T-helper 17 cell (primary cell): ENCODE measurements around the gene ROS1. TPM values are rescaled to one million over a fixed set of nuclear protein-coding genes. Genes with fewer than 3 reads are reported as not detected.
"Not testable (repeated sequence)": the region's sequence is repeated elsewhere in the genome, so short reads cannot be mapped to it uniquely, and the experiment has no call there.

ENCODE experiments used
- ATAC-seq: fragments of 150-1000 bp; cut with Tn5 transposase; 2 replicates; pipeline ENCODE4 v1.10.0; 2021; ENCODE audit warnings: mild to moderate bottlenecking, moderate library complexity
- DNase-seq, 3 donors: peaks; one replicate each; pipeline versions ENCODE4 v3.0.0 to v3.0.0-alpha.2; 2020 to 2021
- H3K9me3 ChIP-seq: one replicate; pipeline ENCODE4 v1.7.0; 2013; ENCODE audit warnings: low read length, mild to moderate bottlenecking; ENCODE audit not compliant: control insufficient read depth, poor library complexity, severe bottlenecking
- H3K27ac Mint-ChIP-seq: one replicate; pipeline ENCODE4 v1.8.0; 2022; ENCODE audit warnings: mild to moderate bottlenecking, moderate library complexity, mixed read lengths
- H3K27me3 Mint-ChIP-seq: one replicate; pipeline ENCODE4 v1.8.0; 2022; ENCODE audit warnings: mixed read lengths
- H3K36me3 Mint-ChIP-seq: one replicate; pipeline ENCODE4 v1.8.0; 2022; ENCODE audit warnings: low read depth, mixed read lengths
- H3K4me1 Mint-ChIP-seq: one replicate; pipeline ENCODE4 v1.8.0; 2022; ENCODE audit warnings: mild to moderate bottlenecking, mixed read lengths
- H3K4me3 Mint-ChIP-seq: one replicate; pipeline ENCODE4 v1.8.0; 2022; ENCODE audit warnings: mild to moderate bottlenecking, moderate library complexity, mixed read lengths
- total RNA-seq, 4 donors: library from RNA in 2 of 4; stranded (reverse) in 2 of 4; gene quantifications; one replicate each; pipeline ENCODE4 v1.2.3 and lab custom pipeline; 2022 to 2026

Gene ROS1
- total RNA-seq (not detected), total RNA-seq (lab: John Stamatoyannopoulos, UW) (0 to 0.08 reads per million in 2 donors)

- H3K9me3 ChIP-seq = no peaks in the 10 kb centered on the region
- Mint-ChIP-seq H3K4me1 (peaks cover 4% of the 10 kb centered on the region), H3K27ac (no peak within 1 kb of the TSS), H3K27me3 (peaks cover 38% of the 10 kb centered on the region), H3K36me3 (no peaks in the 10 kb centered on the region), H3K4me3 (no peak within 1 kb of the TSS)
- DNase-seq (no peak), ATAC-seq (no peak)
These were observed at the start of gene ROS1 for GRCh38 chr6:117425431-117426153. Gene ROS1, minus strand, starts transcription at chr6:117425942. Its CDS starts 286 bp downstream, at chr6:117425656.

- DNase-seq (no peak), ATAC-seq (no peak)
- H3K9me3 ChIP-seq = no peaks in the 10 kb centered on the region
- Mint-ChIP-seq H3K4me3 (no peak overlapping the region), H3K36me3 (peaks cover 5% of the 10 kb centered on the region), H3K27ac (no peak overlapping the region), H3K4me1 (peaks cover 3% of the 10 kb centered on the region), H3K27me3 (peaks cover 61% of the 10 kb centered on the region)
These were observed 47.7 kb upstream of the ROS1 start for GRCh38 chr6:117473401-117473800.

GRCh38 chr6:117472667-117473066 is 46.9 kb upstream of the ROS1 start:
- no peak for ATAC-seq
- H3K36me3 Mint-ChIP-seq = peaks cover 5% of the 10 kb centered on the region
- peaks cover 3% of the 10 kb centered on the region for H3K4me1 Mint-ChIP-seq
- no peak overlapping the region for H3K27ac Mint-ChIP-seq
- H3K9me3 ChIP-seq = no peaks in the 10 kb centered on the region
- no peak for DNase-seq
- peaks cover 61% of the 10 kb centered on the region for H3K27me3 Mint-ChIP-seq
- no peak overlapping the region for H3K4me3 Mint-ChIP-seq

- DNase-seq (no peak), ATAC-seq (no peak)
- peaks cover 57% of the 10 kb centered on the region for H3K27me3 Mint-ChIP-seq
- peaks cover 8% of the 10 kb centered on the region for H3K4me1 Mint-ChIP-seq
- no peak overlapping the region for H3K4me3 Mint-ChIP-seq
- H3K36me3 Mint-ChIP-seq = peaks cover 5% of the 10 kb centered on the region
- no peaks in the 10 kb centered on the region for H3K9me3 ChIP-seq
- no peak overlapping the region for H3K27ac Mint-ChIP-seq
These were observed 44.0 kb upstream of the ROS1 start for GRCh38 chr6:117469791-117470190.

- Mint-ChIP-seq H3K27ac (no peak overlapping the region), H3K36me3 (peaks cover 5% of the 10 kb centered on the region), H3K4me3 (no peak overlapping the region), H3K4me1 (peaks cover 8% of the 10 kb centered on the region), H3K27me3 (peaks cover 57% of the 10 kb centered on the region)
- DNase-seq = no peak
- no peak for ATAC-seq
- no peaks in the 10 kb centered on the region for H3K9me3 ChIP-seq
These were observed 43.6 kb upstream of the ROS1 start for GRCh38 chr6:117469356-117469755.

- H3K27ac Mint-ChIP-seq, H3K36me3 Mint-ChIP-seq, DNase-seq, ATAC-seq, H3K4me3 Mint-ChIP-seq, H3K9me3 ChIP-seq: not testable (repeated sequence)
- H3K4me1 Mint-ChIP-seq = peaks cover 10% of the 10 kb centered on the region
- peaks cover 55% of the 10 kb centered on the region for H3K27me3 Mint-ChIP-seq
These were observed 42.8 kb upstream of the ROS1 start for GRCh38 chr6:117468527-117468926.

GRCh38 chr6:117467876-117468275 is 42.1 kb upstream of the ROS1 start:
- peaks cover 12% of the 10 kb centered on the region for H3K4me1 Mint-ChIP-seq
- H3K27me3 Mint-ChIP-seq = peaks cover 51% of the 10 kb centered on the region
- H3K4me3 Mint-ChIP-seq = no peak overlapping the region
- no peak overlapping the region for H3K27ac Mint-ChIP-seq
- ATAC-seq = no peak
- H3K36me3 Mint-ChIP-seq = peaks cover 5% of the 10 kb centered on the region
- no peaks in the 10 kb centered on the region for H3K9me3 ChIP-seq
- DNase-seq = no peak

GRCh38 chr6:117465691-117466090 is 39.9 kb upstream of the ROS1 start:
- DNase-seq = no peak
- Mint-ChIP-seq H3K4me3 (no peak overlapping the region), H3K36me3 (peaks cover 3% of the 10 kb centered on the region), H3K27me3 (peaks cover 41% of the 10 kb centered on the region), H3K4me1 (peaks cover 15% of the 10 kb centered on the region), H3K27ac (no peak overlapping the region)
- no peak for ATAC-seq
- H3K9me3 ChIP-seq = no peaks in the 10 kb centered on the region

- Mint-ChIP-seq H3K4me1 (peaks cover 15% of the 10 kb centered on the region), H3K4me3 (no peak overlapping the region), H3K27ac (no peak overlapping the region), H3K27me3 (peaks cover 38% of the 10 kb centered on the region), H3K36me3 (peaks cover 3% of the 10 kb centered on the region)
- DNase-seq = no peak
- ATAC-seq = no peak
- no peaks in the 10 kb centered on the region for H3K9me3 ChIP-seq
These were observed 39.0 kb upstream of the ROS1 start for GRCh38 chr6:117464700-117465099.

GRCh38 chr6:117463762-117464665 is 38.3 kb upstream of the ROS1 start:
- Mint-ChIP-seq H3K4me3 (peak overlapping the region; percentile 19), H3K4me1 (peaks cover 12% of the 10 kb centered on the region)

GRCh38 chr6:117459204-117459944 is 33.6 kb upstream of the ROS1 start:
- ATAC-seq = no peak
- Mint-ChIP-seq H3K27ac (no peak overlapping the region), H3K36me3 (peaks cover 2% of the 10 kb centered on the region), H3K4me3 (no peak overlapping the region), H3K4me1 (peaks cover 6% of the 10 kb centered on the region), H3K27me3 (peaks cover 29% of the 10 kb centered on the region)
- H3K9me3 ChIP-seq = no peaks in the 10 kb centered on the region
- no peak for DNase-seq

More at GRCh38 chr6:117463762-117464665, 38.3 kb upstream of the ROS1 start:
- no peaks in the 10 kb centered on the region for H3K9me3 ChIP-seq
- peaks cover 31% of the 10 kb centered on the region for H3K27me3 Mint-ChIP-seq
- ATAC-seq = no peak
- peaks cover 3% of the 10 kb centered on the region for H3K36me3 Mint-ChIP-seq
- DNase-seq = no peak
- peak overlapping the region; percentile 54 for H3K27ac Mint-ChIP-seq

- peaks cover 25% of the 10 kb centered on the region for H3K27me3 Mint-ChIP-seq
These were observed 31.3 kb upstream of the ROS1 start for GRCh38 chr6:117456998-117457397.

GRCh38 chr6:117456250-117456649 is 30.5 kb upstream of the ROS1 start:
- peaks cover 2% of the 10 kb centered on the region for H3K36me3 Mint-ChIP-seq
- no peaks in the 10 kb centered on the region for H3K4me1 Mint-ChIP-seq
- H3K27me3 Mint-ChIP-seq = peaks cover 25% of the 10 kb centered on the region
- no peak overlapping the region for H3K27ac Mint-ChIP-seq
- DNase-seq = no peak
- no peaks in the 10 kb centered on the region for H3K9me3 ChIP-seq
- no peak for ATAC-seq
- H3K4me3 Mint-ChIP-seq = no peak overlapping the region

More at GRCh38 chr6:117456998-117457397, 31.3 kb upstream of the ROS1 start:
- Mint-ChIP-seq H3K4me1 (no peaks in the 10 kb centered on the region), H3K36me3 (peaks cover 2% of the 10 kb centered on the region), H3K4me3 (no peak overlapping the region), H3K27ac (no peak overlapping the region)
- no peak for DNase-seq
- no peak for ATAC-seq
- H3K9me3 ChIP-seq = no peaks in the 10 kb centered on the region
